CD4-positive, alpha-beta T cell treated with Interferon gamma for 1 hour (primary cell): Measurements from ENCODE around the gene DEDD.
A peak's percentile ranks its signal among the peaks of the same experiment; 100 is the strongest.

Experiments
- DNase-seq: peaks from one replicate; pipeline ENCODE4 v3.0.0-alpha.2; 2020

The DEDD gene, protein sequence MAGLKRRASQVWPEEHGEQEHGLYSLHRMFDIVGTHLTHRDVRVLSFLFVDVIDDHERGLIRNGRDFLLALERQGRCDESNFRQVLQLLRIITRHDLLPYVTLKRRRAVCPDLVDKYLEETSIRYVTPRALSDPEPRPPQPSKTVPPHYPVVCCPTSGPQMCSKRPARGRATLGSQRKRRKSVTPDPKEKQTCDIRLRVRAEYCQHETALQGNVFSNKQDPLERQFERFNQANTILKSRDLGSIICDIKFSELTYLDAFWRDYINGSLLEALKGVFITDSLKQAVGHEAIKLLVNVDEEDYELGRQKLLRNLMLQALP

GRCh38 chr1:161132410-161133219 is at the start of gene DEDD:
Gene DEDD, minus strand, starts transcription at chr1:161132667. Its CDS starts 8,205 bp downstream, at chr1:161124462.
- DNase-seq: peak; percentile 95

DNA sequence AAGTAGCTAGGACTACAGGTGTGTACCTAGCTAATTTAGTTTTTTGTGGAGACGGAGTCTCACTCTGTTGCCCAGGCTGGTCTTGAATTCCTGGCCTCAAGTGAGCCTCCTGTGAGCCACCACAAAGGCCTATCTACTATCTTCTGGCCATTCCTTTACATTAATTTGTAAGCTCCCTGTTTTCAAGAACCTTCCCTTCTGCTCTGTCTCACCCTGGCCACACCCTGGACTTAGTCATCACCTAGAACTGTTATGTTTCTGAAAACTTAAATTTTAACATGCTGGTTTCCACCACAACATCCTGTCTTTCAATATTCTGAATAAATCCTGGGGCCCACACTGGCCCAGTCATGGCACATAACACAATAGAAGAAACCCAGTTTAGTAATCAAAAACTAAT is 49.7 kb upstream of the DEDD start:
- DNase-seq: peak; percentile 62

DNA sequence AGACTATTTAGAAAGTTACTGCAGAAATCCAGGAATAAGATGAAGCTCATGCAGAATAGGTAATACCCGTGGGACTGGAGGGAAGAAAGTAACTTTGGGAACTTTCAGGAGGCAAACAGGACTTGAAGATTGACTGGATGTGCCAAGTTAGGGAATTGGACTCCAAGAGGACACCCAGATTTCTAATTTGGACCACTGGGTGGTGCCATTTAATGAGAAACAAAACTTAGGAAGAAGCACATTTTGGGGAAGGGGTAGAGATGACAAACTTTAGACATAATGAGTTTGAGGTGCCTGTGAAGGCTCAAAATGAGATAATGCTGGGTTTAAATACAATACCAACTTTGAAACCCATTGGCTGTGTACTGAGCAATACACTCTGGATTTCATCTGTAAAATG is 48.2 kb upstream of the DEDD start:
- DNase-seq: no peak

- DNase-seq: no peak
Measured at GRCh38 chr1:161179698-161180097, 47.2 kb upstream of the DEDD start.

- DNase-seq: no peak
Measured at GRCh38 chr1:161177936-161178244, 45.4 kb upstream of the DEDD start.

DNA sequence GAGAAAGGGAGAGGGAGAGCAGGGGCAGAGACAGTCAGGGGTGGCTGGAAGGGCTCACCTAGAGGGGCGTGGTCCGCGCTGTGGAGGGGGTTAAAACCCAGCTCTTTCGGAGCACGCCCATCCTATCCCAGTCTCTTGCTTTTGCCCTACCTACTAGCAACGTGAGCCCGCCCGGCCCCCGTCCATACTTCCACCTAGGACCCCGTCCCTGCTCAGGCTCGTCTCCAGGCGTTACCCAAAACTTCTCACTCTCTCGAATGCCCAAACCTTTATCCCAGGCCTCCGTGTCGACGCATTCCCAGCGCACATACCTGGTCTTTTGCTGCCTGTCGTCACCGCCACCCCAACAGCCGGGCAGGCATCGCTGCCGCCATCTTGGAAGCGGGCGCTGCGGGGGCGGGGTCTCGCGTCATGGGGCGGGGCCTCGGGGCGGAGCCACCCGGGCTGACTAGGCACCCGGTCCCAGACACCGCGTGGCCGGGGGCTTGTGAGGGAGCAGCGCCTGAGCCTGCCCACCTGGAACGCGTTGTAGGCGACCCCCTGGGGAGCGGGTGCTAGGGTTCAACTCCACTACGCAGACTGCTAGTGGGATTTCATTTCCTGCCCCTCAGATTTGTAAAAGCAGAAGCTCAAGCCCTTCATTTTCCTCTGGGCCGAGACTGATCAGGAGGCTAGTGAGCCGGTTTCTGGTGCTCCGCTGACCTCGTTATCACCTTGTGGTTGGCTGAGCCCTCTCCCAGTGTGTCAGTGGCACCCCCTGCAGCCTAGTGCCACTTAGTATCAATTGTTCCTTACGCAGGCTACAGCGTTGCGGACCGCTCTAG is 44.9 kb upstream of the DEDD start, which contains the start of gene B4GALT3:
Gene B4GALT3, minus strand, starts transcription at position 396 of the 824 bp plus-strand sequence. CDS start 1,447 bp downstream, outside the sequence.
- DNase-seq: peak; percentile 88

DNA sequence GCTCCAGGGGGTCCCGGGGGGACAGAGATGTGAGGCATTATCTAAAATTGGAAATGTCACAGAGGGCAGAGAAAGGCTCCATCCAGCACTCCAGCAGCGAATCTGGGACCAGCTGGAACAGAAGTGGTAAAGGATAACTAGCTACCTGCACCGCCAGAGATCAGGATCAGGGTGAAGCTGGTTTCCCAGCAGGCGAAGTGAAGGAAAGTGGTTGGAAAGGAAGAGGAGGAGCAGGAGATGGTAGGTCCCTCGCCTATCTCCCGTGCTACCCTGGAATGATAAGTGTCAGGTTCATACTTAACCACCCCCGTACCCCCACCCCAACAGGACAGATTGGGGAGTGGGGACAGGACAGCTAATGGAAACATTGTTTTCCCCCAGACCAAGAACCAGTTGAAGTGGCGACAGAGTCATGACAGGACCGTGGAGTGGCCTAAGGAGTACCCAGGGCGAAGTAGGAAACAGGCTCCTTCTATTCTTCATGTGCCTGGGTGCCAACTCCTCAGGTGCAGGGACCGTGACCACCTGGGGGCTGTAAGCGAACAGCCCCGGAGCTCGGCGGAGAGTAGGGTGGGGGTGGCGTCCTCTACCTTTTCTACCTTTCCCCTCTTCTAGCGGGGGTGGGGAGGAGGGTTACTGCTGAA is 44.1 kb upstream of the DEDD start:
- DNase-seq: no peak

GRCh38 chr1:161175771-161176453 is 43.4 kb upstream of the DEDD start:
- DNase-seq: no peak

- no peak for DNase-seq
Measured at GRCh38 chr1:161174911-161175310, 42.4 kb upstream of the DEDD start.

DNA sequence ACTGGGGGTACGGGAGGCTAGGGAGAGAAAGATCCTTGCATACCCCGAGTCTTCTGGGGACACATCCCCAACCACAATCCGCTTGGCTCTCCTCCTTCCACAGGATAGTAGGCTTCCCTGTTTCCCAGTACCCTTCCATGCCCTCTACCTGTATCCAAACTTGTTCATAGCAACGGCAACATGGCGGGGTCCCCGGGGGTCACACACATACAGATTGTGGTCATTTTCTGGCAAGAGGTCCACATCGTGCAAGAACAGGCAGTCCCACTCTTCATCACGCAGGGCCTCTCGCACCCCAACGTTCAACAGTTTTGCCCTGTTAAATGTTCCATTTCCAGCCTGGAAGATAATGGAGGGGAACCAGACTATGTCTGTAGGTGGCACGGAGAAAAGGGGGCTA is 41.2 kb upstream of the DEDD start:
- DNase-seq: no peak

- no peak for DNase-seq
Measured at GRCh38 chr1:161172776-161173376, 40.4 kb upstream of the DEDD start.

- no peak for DNase-seq
Measured at GRCh38 chr1:161172349-161172748, 39.9 kb upstream of the DEDD start.

GRCh38 chr1:161171696-161172095 is 39.2 kb upstream of the DEDD start:
- DNase-seq: no peak

DNA sequence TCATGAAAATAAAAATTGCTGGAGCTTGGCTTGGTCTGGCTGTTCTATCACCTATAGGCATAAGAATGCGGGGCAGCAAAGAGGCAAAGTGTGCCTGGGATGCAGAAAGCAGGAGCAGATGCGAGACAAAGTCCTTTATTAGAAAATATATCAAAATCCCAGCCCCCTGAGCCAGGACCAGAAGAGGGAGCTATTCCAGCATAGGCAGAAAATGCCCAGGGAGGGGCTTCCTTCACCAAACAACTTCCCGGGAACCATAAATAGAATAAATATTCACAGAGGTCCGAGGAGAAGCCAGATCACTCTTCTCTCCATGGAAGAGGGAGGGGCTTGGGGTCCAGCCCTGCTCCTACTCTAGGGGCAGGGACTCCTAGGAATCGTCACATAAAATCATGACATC is 38.7 kb upstream of the DEDD start:
- no peak for DNase-seq

GRCh38 chr1:161168906-161169305 is 36.4 kb upstream of the DEDD start:
- no peak for DNase-seq

DNA sequence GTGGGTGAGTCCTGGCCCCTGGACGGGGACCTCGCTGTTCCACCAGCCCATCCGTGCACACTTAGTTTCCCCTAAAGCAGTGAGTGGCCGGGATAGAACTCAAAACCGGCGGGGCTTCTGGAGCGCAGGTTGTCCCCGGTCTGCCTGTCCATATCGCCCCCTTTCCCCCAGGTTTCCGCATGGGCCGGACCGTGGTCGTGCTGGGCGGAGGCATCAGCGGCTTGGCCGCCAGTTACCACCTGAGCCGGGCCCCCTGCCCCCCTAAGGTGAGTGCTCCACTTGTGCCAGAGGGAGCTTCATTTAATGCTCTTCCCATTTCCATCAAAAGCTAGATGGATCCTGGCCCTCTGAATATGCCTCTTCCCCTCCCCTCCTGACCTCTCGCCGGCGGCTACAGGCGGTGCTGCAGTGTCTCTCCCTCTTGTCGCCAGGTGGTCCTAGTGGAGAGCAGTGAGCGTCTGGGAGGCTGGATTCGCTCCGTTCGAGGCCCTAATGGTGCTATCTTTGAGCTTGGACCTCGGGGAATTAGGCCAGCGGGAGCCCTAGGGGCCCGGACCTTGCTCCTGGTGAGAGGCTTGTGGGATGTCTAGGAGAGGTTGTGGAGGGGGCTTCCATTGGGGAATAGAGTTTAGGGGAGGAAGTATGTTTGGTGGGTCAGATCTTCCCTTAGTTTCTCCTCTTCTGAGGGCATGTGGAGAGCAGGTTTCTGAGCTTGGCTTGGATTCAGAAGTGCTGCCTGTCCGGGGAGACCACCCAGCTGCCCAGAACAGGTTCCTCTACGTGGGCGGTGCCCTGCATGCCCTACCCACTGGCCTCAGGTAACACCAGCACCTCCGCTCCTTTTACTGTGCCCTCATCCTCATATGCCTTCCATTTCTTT is 34.4 kb upstream of the DEDD start:
- DNase-seq: no peak

DNA sequence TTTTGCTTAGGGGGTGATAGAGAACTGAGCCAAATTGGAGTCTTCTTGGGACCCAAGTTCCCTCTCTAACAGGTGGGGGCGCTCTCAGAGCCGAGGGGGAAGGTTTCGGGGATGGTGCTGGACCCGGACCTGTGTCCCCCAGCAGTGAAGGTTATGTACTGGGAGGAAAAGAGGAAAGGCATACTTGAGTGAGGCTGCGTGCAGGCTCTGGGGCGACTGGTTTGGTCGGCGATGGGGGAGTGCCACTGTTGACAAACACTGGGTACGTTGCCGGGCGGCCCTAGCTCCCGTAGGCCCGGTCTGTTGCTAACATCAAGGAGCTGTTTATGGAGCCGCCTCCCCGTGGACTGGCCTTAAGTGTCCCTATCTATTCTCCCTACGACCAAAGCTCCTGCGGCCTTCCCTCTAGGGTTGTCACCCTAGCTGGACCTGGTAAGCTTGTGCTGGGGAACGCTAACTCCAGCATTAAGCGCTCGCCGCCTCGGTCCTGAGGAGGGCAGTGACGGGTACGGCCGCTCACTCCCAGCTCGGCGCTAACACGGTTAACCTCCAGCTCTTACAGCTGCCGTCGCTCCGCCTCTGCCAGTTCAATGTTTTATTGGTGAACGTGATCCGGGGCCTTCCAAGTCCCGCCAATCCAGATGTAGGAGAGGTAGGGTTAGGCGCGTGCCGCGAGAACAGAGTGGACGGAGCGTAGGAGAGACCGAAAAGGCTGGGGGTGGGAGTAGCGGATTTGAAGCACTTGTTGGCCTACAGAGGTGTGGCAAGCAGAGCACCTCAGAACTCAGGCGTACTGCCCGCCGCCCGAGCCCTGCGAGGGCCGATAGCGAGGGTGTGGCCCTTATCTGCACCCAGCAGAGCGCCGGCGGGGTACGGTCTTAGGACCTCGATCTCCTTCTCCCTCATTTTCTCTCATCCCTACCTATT is 33.5 kb upstream of the DEDD start, which contains the start of gene PPOX:
Gene PPOX, plus strand, starts transcription at position 685 of the 927 bp plus-strand sequence. CDS start 422 bp downstream, outside the sequence.
- peak; percentile 93 for DNase-seq

- DNase-seq: no peak
Measured at GRCh38 chr1:161164901-161165610, 32.6 kb upstream of the DEDD start.

DNA sequence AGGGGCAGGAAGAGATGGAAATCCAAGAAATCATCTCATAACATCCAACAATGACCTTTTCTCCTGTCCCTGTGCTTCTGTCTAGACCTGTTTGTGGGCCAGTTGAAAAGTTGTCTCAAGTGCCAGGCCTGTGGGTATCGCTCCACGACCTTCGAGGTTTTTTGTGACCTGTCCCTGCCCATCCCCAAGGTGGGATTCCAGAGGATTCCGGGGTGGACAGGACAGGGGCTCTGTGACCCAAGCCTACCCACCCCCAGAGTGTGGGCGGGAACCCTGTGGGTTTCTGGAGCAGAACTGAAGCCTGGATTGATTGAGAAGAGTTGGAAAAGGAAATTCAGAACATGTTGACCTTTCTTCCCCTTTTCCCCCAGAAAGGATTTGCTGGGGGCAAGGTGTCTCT is 31.3 kb upstream of the DEDD start:
- DNase-seq: no peak
